Stomach (tissue), 9 donors: ENCODE measurements around the gene ZNF576. TPM values are rescaled to one million over a fixed set of nuclear protein-coding genes. Genes with fewer than 3 reads are reported as not detected.

Experiments used
- DNase-seq, 2 donors: peaks; one replicate each; pipeline versions ENCODE4 v3.0.0 to v3.0.0-alpha.2; 2013 to 2019
- H3K27ac ChIP-seq, 5 donors: fragments of 200-600 bp in 4 of 5; sonication (generic) in 4 of 5; one replicate each; pipeline ENCODE4 v1.5.1; 2013 to 2019; ENCODE audit warnings: mild to moderate bottlenecking in 1 of 5, moderate library complexity in 1 of 5
- H3K27me3 ChIP-seq, 3 donors: fragments of 200-600 bp; sonication (generic); one replicate each; pipeline ENCODE4 v1.5.1; 2017 to 2019; ENCODE audit warnings: mixed run types in 1 of 3
- H3K36me3 ChIP-seq, 4 donors: fragments of 200-600 bp; sonication (generic); 1 replicate in 3 of 4; 2 replicates in 1 of 4; pipeline ENCODE4 v1.5.1; 2016 to 2019
- H3K4me1 ChIP-seq, 4 donors: fragments of 200-600 bp; sonication (generic); one replicate each; pipeline ENCODE4 v1.5.1; 2016 to 2019
- H3K4me3 ChIP-seq, 4 donors: fragments of 200-600 bp; sonication (generic) in 3 of 4; one replicate each; pipeline ENCODE4 v1.5.1; 2016 to 2019; ENCODE audit warnings: mild to moderate bottlenecking in 1 of 4
- H3K9me3 ChIP-seq, 4 donors: fragments of 200-600 bp; sonication (generic); one replicate each; pipeline ENCODE4 v1.5.1; 2016 to 2019
- CTCF ChIP-seq, 7 experiments: fragments of 450-650 bp in 4 of 7; fragments of 200-600 bp in 3 of 7; sonication (generic) in 3 of 7; IDR thresholded peaks; one replicate each; pipeline ENCODE4 v1.5.1; 2016 to 2019; ENCODE audit warnings: antibody characterized with exemption in 7 of 7, control low read depth in 2 of 7, mild to moderate bottlenecking in 1 of 7
- EP300 ChIP-seq: sonication (generic); formaldehyde crosslinking; IDR thresholded peaks from one replicate; pipeline ENCODE4 v1.6.1; 2017; ENCODE audit warnings: antibody characterized with exemption
- POLR2A ChIP-seq, 4 donors: fragments of 450-650 bp; IDR thresholded peaks; one replicate each; pipeline ENCODE4 v1.6.1; 2016; ENCODE audit warnings: antibody characterized with exemption in 4 of 4, control low read depth in 2 of 4, mild to moderate bottlenecking in 1 of 4, moderate library complexity in 1 of 4
- POLR2AphosphoS5 ChIP-seq, 3 donors: sonication (generic); formaldehyde crosslinking; IDR thresholded peaks; one replicate each; pipeline ENCODE4 v1.6.1; 2016; ENCODE audit warnings: antibody characterized with exemption in 3 of 3
- WGBS, 5 donors: extraction: QIAGEN DNeasy Blood & Tissue Kit in 3 of 5; methylation state at CpG; one replicate each; pipeline versions ENCODE4 v1.1.5 to v1.1.7; 2013 to 2018; 5-methylcytosine and 5-hydroxymethylcytosine counted together
- intact Hi-C: fragments of 100-400 bp; cut with DNase I; formaldehyde crosslinking; loops from one replicate; pipeline ENCODE4 v1.15.1; 2023; ENCODE audit warnings: low total_unique reads
- polyA plus RNA-seq, 3 donors: library from polyadenylated mRNA; stranded (reverse); fragments of 200-250 nt; gene quantifications; one replicate each; pipeline ENCODE4 v1.2.3, GENCODE V29; 2013
- total RNA-seq, 5 donors: library from RNA; depleted of rRNA; stranded (reverse); fragments of >200 nt; gene quantifications; one replicate each; pipeline versions ENCODE4 v1.1.0 to v1.2.3, GENCODE V29; 2014 to 2016
- donor health status: healthy with polysubstance abuse.
- donor health status: Bipolar disorder and iron deficiency.
- donor health status: healthy.

Gene ZNF576
- total and polyA plus RNA-seq, 8 donors: 4.2 to 21.6 (median 15.6) TPM; not detected in 1

GRCh38 chr19:43570174-43570791 is 26.1 kb upstream of the ZNF576 start:
- no peak for TF ChIP-seq CTCF (IDR thresholded peaks at IDR 0.05)
- Histone ChIP-seq H3K4me1 (peaks cover 7 to 40% (median 22%) of the 10 kb centered on the region in 4 donors), H3K4me3 (no peak overlapping the region), H3K27me3 (no peaks in the 10 kb centered on the region), H3K36me3 (peaks cover 0 to 30% (median 8%) of the 10 kb centered on the region in 4 donors), H3K27ac (no peak overlapping the region), H3K9me3 (no peaks in the 10 kb centered on the region)
- intact Hi-C loops: no loop called here
- DNase-seq: no peak
- 78 to 92% (median 85%) methylated on average over 5 of the region's 5 CpGs for WGBS, 5 donors

GRCh38 chr19:43572171-43572588 is 24.2 kb upstream of the ZNF576 start:
- intact Hi-C loops: no loop called here
- H3K4me1 ChIP-seq: peaks cover 13 to 47% (median 28%) of the 10 kb centered on the region in 4 donors
- WGBS, 5 donors: 57 to 80% (median 62%) methylated on average over 3 of the region's 3 CpGs
- no peak overlapping the region for H3K4me3 ChIP-seq
- H3K9me3 ChIP-seq: no peaks in the 10 kb centered on the region
- H3K27ac ChIP-seq: peak overlapping the region in 1 of 5 donors; percentile 39
- peak in 1 of 2 donors; percentile 52 for DNase-seq
- no peaks in the 10 kb centered on the region for H3K27me3 ChIP-seq
- TF ChIP-seq POLR2AphosphoS5 (IDR thresholded peaks at IDR 0.05): no peak
- no peak for TF ChIP-seq EP300
- TF ChIP-seq CTCF (IDR thresholded peaks at IDR 0.05): no peak
- no peak for TF ChIP-seq POLR2A (IDR thresholded peaks at IDR 0.05)
- H3K36me3 ChIP-seq: peaks cover 0 to 30% (median 8%) of the 10 kb centered on the region in 4 donors

- Histone ChIP-seq H3K4me1 (peaks cover 13 to 49% (median 28%) of the 10 kb centered on the region in 4 donors), H3K27ac (peak overlapping the region; percentile 58 to 92 (median 87)), H3K4me3 (peak overlapping the region; percentile 62 to 91 (median 76)), H3K27me3 (no peaks in the 10 kb centered on the region), H3K9me3 (no peaks in the 10 kb centered on the region), H3K36me3 (peaks cover 0 to 30% (median 8%) of the 10 kb centered on the region in 4 donors)
- TF ChIP-seq EP300 (no peak), CTCF (IDR thresholded peaks at IDR 0.05) (no peak), POLR2AphosphoS5 (IDR thresholded peaks at IDR 0.05) (no peak), POLR2A (IDR thresholded peaks at IDR 0.05) (no peak)
- peak in 1 of 2 donors; percentile 35 for DNase-seq
- intact Hi-C loops: no loop called here
- WGBS, 5 donors: 23 to 31% (median 27%) methylated on average over 12 of the region's 12 CpGs
Measured at GRCh38 chr19:43574424-43575155, 21.8 kb upstream of the ZNF576 start.

- 0 to 1% (median 1%) methylated on average over 34 to 51 of the region's 51 CpGs for WGBS, 5 donors
Measured at GRCh38 chr19:43575156-43575950, 21.0 kb upstream of the ZNF576 start, which contains the start of the genes PINLYP and XRCC1. TSS of gene PINLYP (plus strand) at chr19:43575801. CDS start at chr19:43577192, 1,391 bp downstream. TSS of gene XRCC1 (minus strand) at chr19:43575527. CDS start at chr19:43575458, 69 bp downstream.

More at GRCh38 chr19:43575156-43575950, 21.0 kb upstream of the ZNF576 start, which contains the start of the genes PINLYP and XRCC1:
- no peak for TF ChIP-seq POLR2A (IDR thresholded peaks at IDR 0.05)
- no peak for TF ChIP-seq CTCF (IDR thresholded peaks at IDR 0.05)
- peak in 2 of 3 donors; percentile 29 to 55 for TF ChIP-seq POLR2AphosphoS5 (IDR thresholded peaks at IDR 0.05)
- TF ChIP-seq EP300: peak; percentile 23
- H3K27ac ChIP-seq: peak within 1 kb of the TSS; percentile 58 to 92 (median 87)
- intact Hi-C loops: no loop called here
- peaks cover 13 to 53% (median 31%) of the 10 kb centered on the region in 4 donors for H3K4me1 ChIP-seq
- peak within 1 kb of the TSS; percentile 62 to 91 (median 76) for H3K4me3 ChIP-seq
- no peaks in the 10 kb centered on the region for H3K27me3 ChIP-seq
- no peaks in the 10 kb centered on the region for H3K9me3 ChIP-seq
- DNase-seq: peak; percentile 98 to 100
- peaks cover 0 to 30% (median 8%) of the 10 kb centered on the region in 4 donors for H3K36me3 ChIP-seq
